ENCODE data around the gene HIBCH. TPM values are rescaled to one million over a fixed set of nuclear protein-coding genes. Genes with fewer than 3 reads are reported as not detected.
A peak's percentile ranks its signal among the peaks of the same experiment; 100 is the strongest.

HIBCH gene
- total and polyA plus RNA-seq, 2 of the 13 experiments (the other 11 are each of a cell fraction or from before 2014, with no cell fraction given): 18.8 to 49.5 TPM

DNA sequence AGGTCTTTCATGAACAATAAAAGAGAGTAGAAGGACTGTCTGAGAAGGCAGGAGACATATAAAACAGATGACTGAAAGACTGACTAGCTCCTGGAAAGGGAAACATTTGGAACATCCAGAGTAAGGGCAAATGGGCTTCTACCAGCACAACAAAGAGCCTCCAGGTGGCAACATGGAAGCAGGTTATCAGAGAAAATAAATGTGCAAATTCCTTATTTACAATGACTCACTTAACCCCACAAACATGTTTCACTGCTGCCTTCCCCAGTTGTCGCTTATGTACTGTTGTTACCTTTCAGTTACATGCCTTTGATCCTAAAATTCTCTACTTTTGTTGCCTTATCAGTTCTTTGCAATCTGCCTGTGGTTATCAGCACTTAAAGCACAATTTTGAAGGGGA, 117.0 kb downstream of the HIBCH start:
- CTCF ChIA-PET (ENCODE audit: low intra/inter-chr PET ratio, low total read pairs): no interaction called here
- DNase-seq (ENCODE audit: low spot score): peak; percentile 20
- TF ChIP-seq, protein P1, sequence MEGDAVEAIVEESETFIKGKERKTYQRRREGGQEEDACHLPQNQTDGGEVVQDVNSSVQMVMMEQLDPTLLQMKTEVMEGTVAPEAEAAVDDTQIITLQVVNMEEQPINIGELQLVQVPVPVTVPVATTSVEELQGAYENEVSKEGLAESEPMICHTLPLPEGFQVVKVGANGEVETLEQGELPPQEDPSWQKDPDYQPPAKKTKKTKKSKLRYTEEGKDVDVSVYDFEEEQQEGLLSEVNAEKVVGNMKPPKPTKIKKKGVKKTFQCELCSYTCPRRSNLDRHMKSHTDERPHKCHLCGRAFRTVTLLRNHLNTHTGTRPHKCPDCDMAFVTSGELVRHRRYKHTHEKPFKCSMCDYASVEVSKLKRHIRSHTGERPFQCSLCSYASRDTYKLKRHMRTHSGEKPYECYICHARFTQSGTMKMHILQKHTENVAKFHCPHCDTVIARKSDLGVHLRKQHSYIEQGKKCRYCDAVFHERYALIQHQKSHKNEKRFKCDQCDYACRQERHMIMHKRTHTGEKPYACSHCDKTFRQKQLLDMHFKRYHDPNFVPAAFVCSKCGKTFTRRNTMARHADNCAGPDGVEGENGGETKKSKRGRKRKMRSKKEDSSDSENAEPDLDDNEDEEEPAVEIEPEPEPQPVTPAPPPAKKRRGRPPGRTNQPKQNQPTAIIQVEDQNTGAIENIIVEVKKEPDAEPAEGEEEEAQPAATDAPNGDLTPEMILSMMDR (CRISPR knock-in tag; IDR thresholded peaks at IDR 0.05): peak; percentile 10; the same call in 1 of the 2 replicates
- TF ChIP-seq FOXP1 (IDR thresholded peaks at IDR 0.05) (no peak), FOXP1 (CRISPR knock-in tag; IDR thresholded peaks at IDR 0.05) (0 out of 2 replicates have a peak, but pooled peaks have one; percentile 6), ETV6 (CRISPR knock-in tag; conservative IDR thresholded peaks at IDR 0.05) (no peak), ZNF563 (CRISPR knock-in tag; IDR thresholded peaks at IDR 0.05) (no peak), NFKBIZ (CRISPR knock-in tag; IDR thresholded peaks at IDR 0.05) (no peak), SMC3 (IDR thresholded peaks at IDR 0.05; ENCODE audit: low read length) (peak; percentile 31; the same call in 1 of the 2 replicates), GMEB1 (CRISPR knock-in tag; IDR thresholded peaks at IDR 0.05; ENCODE audit: borderline replicate concordance) (no peak), FOSL2 (CRISPR knock-in tag; IDR thresholded peaks at IDR 0.05) (peak; percentile 60)
- TF ChIP-seq, protein P2, sequence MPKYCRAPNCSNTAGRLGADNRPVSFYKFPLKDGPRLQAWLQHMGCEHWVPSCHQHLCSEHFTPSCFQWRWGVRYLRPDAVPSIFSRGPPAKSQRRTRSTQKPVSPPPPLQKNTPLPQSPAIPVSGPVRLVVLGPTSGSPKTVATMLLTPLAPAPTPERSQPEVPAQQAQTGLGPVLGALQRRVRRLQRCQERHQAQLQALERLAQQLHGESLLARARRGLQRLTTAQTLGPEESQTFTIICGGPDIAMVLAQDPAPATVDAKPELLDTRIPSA (CRISPR knock-in tag; IDR thresholded peaks at IDR 0.05; ENCODE audit: borderline replicate concordance): no peak
- TF ChIP-seq, protein P3, sequence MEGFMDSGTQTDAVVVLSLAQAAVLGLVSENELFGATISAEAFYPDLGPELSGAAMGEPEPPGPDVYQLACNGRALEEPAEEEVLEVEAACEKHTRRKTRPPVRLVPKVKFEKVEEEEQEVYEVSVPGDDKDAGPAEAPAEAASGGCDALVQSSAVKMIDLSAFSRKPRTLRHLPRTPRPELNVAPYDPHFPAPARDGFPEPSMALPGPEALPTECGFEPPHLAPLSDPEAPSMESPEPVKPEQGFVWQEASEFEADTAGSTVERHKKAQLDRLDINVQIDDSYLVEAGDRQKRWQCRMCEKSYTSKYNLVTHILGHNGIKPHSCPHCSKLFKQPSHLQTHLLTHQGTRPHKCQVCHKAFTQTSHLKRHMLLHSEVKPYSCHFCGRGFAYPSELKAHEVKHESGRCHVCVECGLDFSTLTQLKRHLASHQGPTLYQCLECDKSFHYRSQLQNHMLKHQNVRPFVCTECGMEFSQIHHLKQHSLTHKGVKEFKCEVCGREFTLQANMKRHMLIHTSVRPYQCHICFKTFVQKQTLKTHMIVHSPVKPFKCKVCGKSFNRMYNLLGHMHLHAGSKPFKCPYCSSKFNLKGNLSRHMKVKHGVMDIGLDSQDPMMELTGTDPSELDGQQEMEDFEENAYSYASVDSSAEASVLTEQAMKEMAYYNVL (CRISPR knock-in tag; IDR thresholded peaks at IDR 0.05; ENCODE audit: borderline replicate concordance): no peak
- TF ChIP-seq, protein P4, sequence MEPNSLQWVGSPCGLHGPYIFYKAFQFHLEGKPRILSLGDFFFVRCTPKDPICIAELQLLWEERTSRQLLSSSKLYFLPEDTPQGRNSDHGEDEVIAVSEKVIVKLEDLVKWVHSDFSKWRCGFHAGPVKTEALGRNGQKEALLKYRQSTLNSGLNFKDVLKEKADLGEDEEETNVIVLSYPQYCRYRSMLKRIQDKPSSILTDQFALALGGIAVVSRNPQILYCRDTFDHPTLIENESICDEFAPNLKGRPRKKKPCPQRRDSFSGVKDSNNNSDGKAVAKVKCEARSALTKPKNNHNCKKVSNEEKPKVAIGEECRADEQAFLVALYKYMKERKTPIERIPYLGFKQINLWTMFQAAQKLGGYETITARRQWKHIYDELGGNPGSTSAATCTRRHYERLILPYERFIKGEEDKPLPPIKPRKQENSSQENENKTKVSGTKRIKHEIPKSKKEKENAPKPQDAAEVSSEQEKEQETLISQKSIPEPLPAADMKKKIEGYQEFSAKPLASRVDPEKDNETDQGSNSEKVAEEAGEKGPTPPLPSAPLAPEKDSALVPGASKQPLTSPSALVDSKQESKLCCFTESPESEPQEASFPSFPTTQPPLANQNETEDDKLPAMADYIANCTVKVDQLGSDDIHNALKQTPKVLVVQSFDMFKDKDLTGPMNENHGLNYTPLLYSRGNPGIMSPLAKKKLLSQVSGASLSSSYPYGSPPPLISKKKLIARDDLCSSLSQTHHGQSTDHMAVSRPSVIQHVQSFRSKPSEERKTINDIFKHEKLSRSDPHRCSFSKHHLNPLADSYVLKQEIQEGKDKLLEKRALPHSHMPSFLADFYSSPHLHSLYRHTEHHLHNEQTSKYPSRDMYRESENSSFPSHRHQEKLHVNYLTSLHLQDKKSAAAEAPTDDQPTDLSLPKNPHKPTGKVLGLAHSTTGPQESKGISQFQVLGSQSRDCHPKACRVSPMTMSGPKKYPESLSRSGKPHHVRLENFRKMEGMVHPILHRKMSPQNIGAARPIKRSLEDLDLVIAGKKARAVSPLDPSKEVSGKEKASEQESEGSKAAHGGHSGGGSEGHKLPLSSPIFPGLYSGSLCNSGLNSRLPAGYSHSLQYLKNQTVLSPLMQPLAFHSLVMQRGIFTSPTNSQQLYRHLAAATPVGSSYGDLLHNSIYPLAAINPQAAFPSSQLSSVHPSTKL (CRISPR knock-in tag; IDR thresholded peaks at IDR 0.05): no peak
- TF ChIP-seq, protein P5, sequence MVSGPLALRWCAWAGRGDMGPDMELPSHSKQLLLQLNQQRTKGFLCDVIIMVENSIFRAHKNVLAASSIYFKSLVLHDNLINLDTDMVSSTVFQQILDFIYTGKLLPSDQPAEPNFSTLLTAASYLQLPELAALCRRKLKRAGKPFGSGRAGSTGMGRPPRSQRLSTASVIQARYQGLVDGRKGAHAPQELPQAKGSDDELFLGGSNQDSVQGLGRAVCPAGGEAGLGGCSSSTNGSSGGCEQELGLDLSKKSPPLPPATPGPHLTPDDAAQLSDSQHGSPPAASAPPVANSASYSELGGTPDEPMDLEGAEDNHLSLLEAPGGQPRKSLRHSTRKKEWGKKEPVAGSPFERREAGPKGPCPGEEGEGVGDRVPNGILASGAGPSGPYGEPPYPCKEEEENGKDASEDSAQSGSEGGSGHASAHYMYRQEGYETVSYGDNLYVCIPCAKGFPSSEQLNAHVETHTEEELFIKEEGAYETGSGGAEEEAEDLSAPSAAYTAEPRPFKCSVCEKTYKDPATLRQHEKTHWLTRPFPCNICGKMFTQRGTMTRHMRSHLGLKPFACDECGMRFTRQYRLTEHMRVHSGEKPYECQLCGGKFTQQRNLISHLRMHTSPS (CRISPR knock-in tag; IDR thresholded peaks at IDR 0.05; ENCODE audit: low read depth): no peak

More for the DNA sequence above, 117.0 kb downstream of the HIBCH start:
- no peak overlapping the region for H3K9ac ChIP-seq (ENCODE audit: insufficient read depth, low read depth, low read length)
- peaks cover 1 to 26% of the 10 kb centered on the region in 2 experiments; a peak in 4 of 5 replicates for H3K36me3 ChIP-seq (replicated peaks in 1 of 2; ENCODE audit: control insufficient read depth in 1 of 2, insufficient read depth in 2 of 2, low read length in 2 of 2)
- no TSS peak for BruUV-seq (replicated peaks)
- POLR2A ChIA-PET: interaction anchor here (1.6 kb wide), 1 partner anchor 22 kb away, joined by 4 read pairs; a partner anchor contains a TSS
- WGBS (ENCODE audit: low lambda C conversion rate): 90% methylated on average over 1 of the region's 1 CpG
- no peak overlapping the region for H3K4me2 ChIP-seq (ENCODE audit: low read depth, low read length)
- in situ Hi-C loops (cut with HindIII; ENCODE audit: extremely low pct_ligation_motif_present, low pct_unique_long_range_greater_than_20kb) (no loop called here), intact Hi-C loops (cut with micrococcal nuclease; ENCODE audit: unreplicated experiment) (no loop called here)
- no peaks in the 10 kb centered on the region for H4K20me1 ChIP-seq (ENCODE audit: insufficient read depth, low read length)
- no peaks in the 10 kb centered on the region for H3K79me2 ChIP-seq (ENCODE audit: insufficient read depth, low read length)
- H3K27ac ChIP-seq (ENCODE audit: extremely low read length, insufficient read depth, low read length): no peak overlapping the region
- H3K4me3 ChIP-seq (replicated peaks in 1 of 3; ENCODE audit: insufficient read depth in 1 of 3, low read depth in 2 of 3, low read length in 3 of 3): no peak overlapping the region
- no peaks in the 10 kb centered on the region for H3K27me3 ChIP-seq (ENCODE audit: control insufficient read depth in 1 of 2, insufficient read depth in 2 of 2, low read length in 2 of 2)
- no peaks in the 10 kb centered on the region for H3K9me3 ChIP-seq (ENCODE audit: low read length)
- H3K4me1 ChIP-seq (ENCODE audit: insufficient read depth, low read length): no peaks in the 10 kb centered on the region
- ATAC-seq (peak; percentile 62), FAIRE-seq (no peak)
- no peak overlapping the region for H2AFZ ChIP-seq (ENCODE audit: low read length)
